Mesenchymal stem cell (in vitro differentiated cells and primary cell): Measurements from ENCODE around the gene PTPRE.
A peak's percentile ranks its signal among the peaks of the same experiment; 100 is the strongest.

Experiments used
- DNase-seq: peaks from one replicate; pipeline ENCODE4 v3.0.0-alpha.2; 2013
- H2AFZ ChIP-seq: one replicate; pipeline ENCODE4 v1.6.1; 2013; ENCODE audit warnings: low read depth, mild to moderate bottlenecking, control low read depth, inconsistent platforms, low read length, moderate library complexity
- H2AK5ac ChIP-seq: 2 replicates; pipeline ENCODE4 v1.6.1; 2013; ENCODE audit warnings: low read length, moderate library complexity, mild to moderate bottlenecking, inconsistent platforms; ENCODE audit not compliant: severe bottlenecking
- H2BK120ac ChIP-seq: one replicate; pipeline ENCODE4 v1.6.1; 2013; ENCODE audit warnings: low read depth, mild to moderate bottlenecking, inconsistent platforms, low read length, moderate library complexity
- H2BK12ac ChIP-seq, 2 experiments: one replicate each; pipeline ENCODE4 v1.6.1; 2013; ENCODE audit warnings: inconsistent platforms in 2 of 2, low read length in 2 of 2, mild to moderate bottlenecking in 2 of 2, moderate library complexity in 2 of 2, control low read depth in 1 of 2
- H2BK15ac ChIP-seq: one replicate; pipeline ENCODE4 v1.6.1; 2013; ENCODE audit warnings: mild to moderate bottlenecking, low read depth, inconsistent platforms; ENCODE audit not compliant: poor library complexity, severe bottlenecking
- H2BK5ac ChIP-seq: 2 replicates; pipeline ENCODE4 v1.6.1; 2013; ENCODE audit warnings: low read depth, mild to moderate bottlenecking, low read length, control low read depth, inconsistent platforms; ENCODE audit not compliant: poor library complexity, severe bottlenecking
- H3K14ac ChIP-seq, 2 experiments: one replicate each; pipeline ENCODE4 v1.6.1; 2013; ENCODE audit warnings: inconsistent platforms in 2 of 2, low read length in 2 of 2, control low read depth in 1 of 2, mild to moderate bottlenecking in 1 of 2, moderate library complexity in 1 of 2
- H3K18ac ChIP-seq, 2 experiments: one replicate each; pipeline ENCODE4 v1.6.1; 2013; ENCODE audit warnings: inconsistent platforms in 2 of 2, low read length in 2 of 2, control low read depth in 1 of 2, low read depth in 1 of 2, mild to moderate bottlenecking in 1 of 2
- H3K23ac ChIP-seq, 2 experiments: one replicate each; pipeline ENCODE4 v1.6.1; 2013; ENCODE audit warnings: inconsistent platforms in 2 of 2, low read length in 2 of 2, mild to moderate bottlenecking in 2 of 2, moderate library complexity in 2 of 2, control low read depth in 1 of 2
- H3K27ac ChIP-seq: 2 replicates; pipeline ENCODE4 v1.5.1; 2013; ENCODE audit warnings: mild to moderate bottlenecking, moderate library complexity, low read length, control low read depth, inconsistent platforms; ENCODE audit not compliant: poor library complexity, severe bottlenecking
- H3K27me3 ChIP-seq, 2 experiments: 2 replicates each; pipeline versions ENCODE4 v1.6.1 to v1.7.0; 2013; ENCODE audit warnings: low read length in 2 of 2, mild to moderate bottlenecking in 2 of 2, moderate library complexity in 2 of 2, control low read depth in 1 of 2, inconsistent platforms in 1 of 2; ENCODE audit not compliant: control insufficient read depth in 1 of 2, insufficient read depth in 1 of 2
- H3K36me3 ChIP-seq, 2 experiments: 2 replicates each; pipeline versions ENCODE4 v1.6.1 to v1.7.0; 2013; ENCODE audit warnings: low read length in 2 of 2, control low read depth in 1 of 2, inconsistent platforms in 1 of 2, low read depth in 1 of 2, mild to moderate bottlenecking in 1 of 2; ENCODE audit not compliant: insufficient read depth in 2 of 2, control insufficient read depth in 1 of 2
- H3K4ac ChIP-seq, 2 experiments: one replicate each; pipeline ENCODE4 v1.6.1; 2013; ENCODE audit warnings: inconsistent platforms in 2 of 2, low read length in 2 of 2, mild to moderate bottlenecking in 2 of 2, moderate library complexity in 2 of 2, control low read depth in 1 of 2, low read depth in 1 of 2
- H3K4me1 ChIP-seq: 2 replicates; pipeline ENCODE4 v1.6.1; 2013; ENCODE audit warnings: low read depth, low read length, control low read depth; ENCODE audit not compliant: control insufficient read depth, insufficient read depth
- H3K4me2 ChIP-seq: 2 replicates; pipeline ENCODE4 v1.6.1; 2013; ENCODE audit warnings: low read length, mild to moderate bottlenecking, inconsistent platforms; ENCODE audit not compliant: poor library complexity, severe bottlenecking
- H3K4me3 ChIP-seq, 2 experiments: 2 replicates each; pipeline versions ENCODE4 v1.5.1 to v1.7.0; 2013; ENCODE audit warnings: low read length in 2 of 2, mild to moderate bottlenecking in 2 of 2, control low read depth in 1 of 2, low read depth in 1 of 2; ENCODE audit not compliant: insufficient read depth in 1 of 2
- H3K79me1 ChIP-seq: replicated peaks from 2 replicates; pipeline ENCODE4 v1.6.1; 2013; ENCODE audit warnings: mild to moderate bottlenecking, control low read depth, low read length, inconsistent platforms; ENCODE audit not compliant: poor library complexity, severe bottlenecking
- H3K9ac ChIP-seq: 2 replicates; pipeline ENCODE4 v1.7.0; 2013; ENCODE audit warnings: mild to moderate bottlenecking, low read length, moderate library complexity
- H3K9me3 ChIP-seq: 2 replicates; pipeline ENCODE4 v1.7.0; 2013; ENCODE audit warnings: mild to moderate bottlenecking, low read length; ENCODE audit not compliant: control insufficient read depth
- H4K8ac ChIP-seq: one replicate; pipeline ENCODE4 v1.6.1; 2013; ENCODE audit warnings: inconsistent platforms, mild to moderate bottlenecking, low read length, moderate library complexity
- H4K91ac ChIP-seq: one replicate; pipeline ENCODE4 v1.6.1; 2013; ENCODE audit warnings: mild to moderate bottlenecking, low read length, inconsistent platforms
- WGBS: methylation state at CpG from one replicate; pipeline ENCODE4 v1.1.7; 2013; ENCODE audit warnings: mixed read lengths; 5-methylcytosine and 5-hydroxymethylcytosine counted together

The PTPRE gene

GRCh38 chr10:127932521-127933270 is 25.8 kb downstream of the PTPRE start:
- H3K4ac ChIP-seq: peak overlapping the region; percentile 24 to 71
- WGBS: 92% methylated on average over 15 of the region's 15 CpGs
- H3K4me2 ChIP-seq: no peak overlapping the region
- no peak overlapping the region for H2AFZ ChIP-seq
- no peak overlapping the region for H4K91ac ChIP-seq
- no peak overlapping the region for H3K23ac ChIP-seq
- H2AK5ac ChIP-seq: no peak overlapping the region
- peak overlapping the region in 1 of 2 experiments; percentile 86 for H3K14ac ChIP-seq
- H3K27me3 ChIP-seq: no peaks in the 10 kb centered on the region
- DNase-seq: no peak
- no peak overlapping the region for H4K8ac ChIP-seq
- peak overlapping the region in 1 of 2 experiments; percentile 77 for H2BK12ac ChIP-seq
- H2BK5ac ChIP-seq: no peak overlapping the region
- H3K27ac ChIP-seq: no peak overlapping the region
- H3K4me3 ChIP-seq: no peak overlapping the region
- H3K9ac ChIP-seq: no peak overlapping the region
- peaks cover 1% of the 10 kb centered on the region for H3K79me1 ChIP-seq
- no peaks in the 10 kb centered on the region for H3K9me3 ChIP-seq
- no peak overlapping the region for H2BK120ac ChIP-seq
- H3K18ac ChIP-seq: peak overlapping the region in 1 of 2 experiments; percentile 81
- no peaks in the 10 kb centered on the region for H3K36me3 ChIP-seq
- H3K4me1 ChIP-seq: no peaks in the 10 kb centered on the region
- H2BK15ac ChIP-seq: no peak overlapping the region

GRCh38 chr10:127933271-127933670 is 26.4 kb downstream of the PTPRE start:
- H2BK12ac ChIP-seq: no peak overlapping the region
- H3K27ac ChIP-seq: no peak overlapping the region
- no peak overlapping the region for H2BK5ac ChIP-seq
- no peak overlapping the region for H3K4me3 ChIP-seq
- WGBS: 93% methylated on average over 3 of the region's 5 CpGs
- no peak overlapping the region for H2AK5ac ChIP-seq
- H3K4me1 ChIP-seq: no peaks in the 10 kb centered on the region
- H2BK15ac ChIP-seq: no peak overlapping the region
- H3K23ac ChIP-seq: no peak overlapping the region
- no peaks in the 10 kb centered on the region for H3K27me3 ChIP-seq
- no peak for DNase-seq
- H3K4ac ChIP-seq: no peak overlapping the region
- no peak overlapping the region for H2BK120ac ChIP-seq
- peaks cover 1% of the 10 kb centered on the region for H3K79me1 ChIP-seq
- no peak overlapping the region for H3K9ac ChIP-seq
- no peak overlapping the region for H3K4me2 ChIP-seq
- no peak overlapping the region for H3K18ac ChIP-seq
- no peaks in the 10 kb centered on the region for H3K9me3 ChIP-seq
- no peak overlapping the region for H4K91ac ChIP-seq
- H4K8ac ChIP-seq: no peak overlapping the region
- H3K14ac ChIP-seq: no peak overlapping the region
- H3K36me3 ChIP-seq: no peaks in the 10 kb centered on the region
- no peak overlapping the region for H2AFZ ChIP-seq

- no peak for DNase-seq
- H3K79me1 ChIP-seq: peaks cover under 1% of the 10 kb centered on the region
- H3K4me1 ChIP-seq: no peaks in the 10 kb centered on the region
- no peak overlapping the region for H3K4me2 ChIP-seq
- no peak overlapping the region for H3K27ac ChIP-seq
- no peak overlapping the region for H2AK5ac ChIP-seq
- H2BK120ac ChIP-seq: peak overlapping the region; percentile 9
- no peak overlapping the region for H3K4ac ChIP-seq
- no peak overlapping the region for H4K91ac ChIP-seq
- H3K36me3 ChIP-seq: no peaks in the 10 kb centered on the region
- no peak overlapping the region for H3K14ac ChIP-seq
- peak overlapping the region in 1 of 2 experiments; percentile 7 for H2BK12ac ChIP-seq
- no peak overlapping the region for H3K4me3 ChIP-seq
- no peak overlapping the region for H2BK5ac ChIP-seq
- no peaks in the 10 kb centered on the region for H3K9me3 ChIP-seq
- no peak overlapping the region for H3K23ac ChIP-seq
- no peak overlapping the region for H2AFZ ChIP-seq
- no peak overlapping the region for H3K9ac ChIP-seq
- WGBS: 96% methylated on average over 14 of the region's 14 CpGs
- H3K27me3 ChIP-seq: no peaks in the 10 kb centered on the region
- H4K8ac ChIP-seq: no peak overlapping the region
- H2BK15ac ChIP-seq: no peak overlapping the region
- H3K18ac ChIP-seq: no peak overlapping the region
Measured at GRCh38 chr10:127934383-127934782, 27.5 kb downstream of the PTPRE start.

GRCh38 chr10:127935071-127935561 is 28.2 kb downstream of the PTPRE start:
- H3K27ac ChIP-seq: no peak overlapping the region
- no peaks in the 10 kb centered on the region for H3K79me1 ChIP-seq
- no peak overlapping the region for H2BK120ac ChIP-seq
- peak overlapping the region in 1 of 2 experiments; percentile 26 for H3K14ac ChIP-seq
- H3K27me3 ChIP-seq: no peaks in the 10 kb centered on the region
- H4K91ac ChIP-seq: peak overlapping the region; percentile 14
- peak; percentile 70 for DNase-seq
- no peaks in the 10 kb centered on the region for H3K36me3 ChIP-seq
- no peak overlapping the region for H4K8ac ChIP-seq
- H3K23ac ChIP-seq: no peak overlapping the region
- no peak overlapping the region for H3K4ac ChIP-seq
- no peak overlapping the region for H2AFZ ChIP-seq
- no peaks in the 10 kb centered on the region for H3K9me3 ChIP-seq
- no peak overlapping the region for H2BK12ac ChIP-seq
- no peak overlapping the region for H3K9ac ChIP-seq
- no peak overlapping the region for H2BK5ac ChIP-seq
- H2AK5ac ChIP-seq: no peak overlapping the region
- H3K4me2 ChIP-seq: no peak overlapping the region
- no peak overlapping the region for H3K18ac ChIP-seq
- H2BK15ac ChIP-seq: no peak overlapping the region
- H3K4me1 ChIP-seq: peaks cover 3% of the 10 kb centered on the region
- 93% methylated on average over 16 of the region's 16 CpGs for WGBS
- H3K4me3 ChIP-seq: no peak overlapping the region
